Uterus (tissue), 2 donors: Measurements from ENCODE around the gene MAP1B.

Source experiments
- POLR2A ChIP-seq, 2 donors: fragments of 450-650 bp; IDR thresholded peaks; one replicate each; pipeline ENCODE4 v1.6.1; 2016; ENCODE audit warnings: antibody characterized with exemption in 2 of 2, mild to moderate bottlenecking in 1 of 2, moderate library complexity in 1 of 2
- TF ChIP-seq, protein P1 (sequence below), 4 experiments: fragments of 200-600 bp in 2 of 4; fragments of 450-650 bp in 2 of 4; sonication (generic) in 2 of 4; IDR thresholded peaks; one replicate each; pipeline ENCODE4 v1.5.1; 2016 to 2019; ENCODE audit warnings: antibody characterized with exemption in 4 of 4, mild to moderate bottlenecking in 2 of 4, moderate library complexity in 1 of 4

DNA sequence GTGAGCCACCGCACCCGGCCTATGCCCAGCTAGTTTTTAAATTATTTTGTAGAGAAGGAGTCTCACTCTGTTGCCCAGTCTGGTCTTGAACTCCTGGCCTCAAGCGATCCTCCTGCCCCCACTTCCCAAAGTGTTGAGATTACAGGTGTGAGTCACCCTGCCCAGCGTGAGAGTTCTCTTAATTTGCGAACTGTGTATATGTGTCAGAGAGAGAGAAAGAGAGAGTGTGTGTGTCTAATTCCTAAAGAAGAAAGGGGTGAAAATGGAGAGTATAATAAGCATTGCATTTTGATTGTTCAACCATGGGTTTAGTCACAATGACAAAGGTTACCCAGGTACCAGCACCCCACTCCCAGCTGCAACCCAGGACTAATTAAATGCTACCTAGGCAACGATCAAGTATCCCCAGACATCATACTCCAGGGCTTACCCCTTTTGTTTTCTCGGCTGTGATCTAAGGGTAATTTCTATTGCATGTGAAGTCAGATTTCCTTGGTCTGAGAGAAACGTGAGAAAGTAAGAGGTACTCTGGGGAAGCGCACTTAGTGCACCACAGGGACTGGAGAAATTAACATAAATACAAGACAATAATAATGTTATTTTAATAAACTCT, 16.6 kb downstream of the MAP1B start:
- TF ChIP-seq, protein P1, sequence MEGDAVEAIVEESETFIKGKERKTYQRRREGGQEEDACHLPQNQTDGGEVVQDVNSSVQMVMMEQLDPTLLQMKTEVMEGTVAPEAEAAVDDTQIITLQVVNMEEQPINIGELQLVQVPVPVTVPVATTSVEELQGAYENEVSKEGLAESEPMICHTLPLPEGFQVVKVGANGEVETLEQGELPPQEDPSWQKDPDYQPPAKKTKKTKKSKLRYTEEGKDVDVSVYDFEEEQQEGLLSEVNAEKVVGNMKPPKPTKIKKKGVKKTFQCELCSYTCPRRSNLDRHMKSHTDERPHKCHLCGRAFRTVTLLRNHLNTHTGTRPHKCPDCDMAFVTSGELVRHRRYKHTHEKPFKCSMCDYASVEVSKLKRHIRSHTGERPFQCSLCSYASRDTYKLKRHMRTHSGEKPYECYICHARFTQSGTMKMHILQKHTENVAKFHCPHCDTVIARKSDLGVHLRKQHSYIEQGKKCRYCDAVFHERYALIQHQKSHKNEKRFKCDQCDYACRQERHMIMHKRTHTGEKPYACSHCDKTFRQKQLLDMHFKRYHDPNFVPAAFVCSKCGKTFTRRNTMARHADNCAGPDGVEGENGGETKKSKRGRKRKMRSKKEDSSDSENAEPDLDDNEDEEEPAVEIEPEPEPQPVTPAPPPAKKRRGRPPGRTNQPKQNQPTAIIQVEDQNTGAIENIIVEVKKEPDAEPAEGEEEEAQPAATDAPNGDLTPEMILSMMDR (IDR thresholded peaks at IDR 0.05): no peak
- TF ChIP-seq POLR2A (IDR thresholded peaks at IDR 0.05): no peak
